ENCODE results near the gene ACSBG1. TPM values are rescaled to one million over a fixed set of nuclear protein-coding genes. Genes with fewer than 3 reads are reported as not detected.

ACSBG1 gene, protein sequence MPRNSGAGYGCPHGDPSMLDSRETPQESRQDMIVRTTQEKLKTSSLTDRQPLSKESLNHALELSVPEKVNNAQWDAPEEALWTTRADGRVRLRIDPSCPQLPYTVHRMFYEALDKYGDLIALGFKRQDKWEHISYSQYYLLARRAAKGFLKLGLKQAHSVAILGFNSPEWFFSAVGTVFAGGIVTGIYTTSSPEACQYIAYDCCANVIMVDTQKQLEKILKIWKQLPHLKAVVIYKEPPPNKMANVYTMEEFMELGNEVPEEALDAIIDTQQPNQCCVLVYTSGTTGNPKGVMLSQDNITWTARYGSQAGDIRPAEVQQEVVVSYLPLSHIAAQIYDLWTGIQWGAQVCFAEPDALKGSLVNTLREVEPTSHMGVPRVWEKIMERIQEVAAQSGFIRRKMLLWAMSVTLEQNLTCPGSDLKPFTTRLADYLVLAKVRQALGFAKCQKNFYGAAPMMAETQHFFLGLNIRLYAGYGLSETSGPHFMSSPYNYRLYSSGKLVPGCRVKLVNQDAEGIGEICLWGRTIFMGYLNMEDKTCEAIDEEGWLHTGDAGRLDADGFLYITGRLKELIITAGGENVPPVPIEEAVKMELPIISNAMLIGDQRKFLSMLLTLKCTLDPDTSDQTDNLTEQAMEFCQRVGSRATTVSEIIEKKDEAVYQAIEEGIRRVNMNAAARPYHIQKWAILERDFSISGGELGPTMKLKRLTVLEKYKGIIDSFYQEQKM
- total RNA-seq, result 1.1 TPM
- 0.25 TPM for polyA plus RNA-seq

DNA sequence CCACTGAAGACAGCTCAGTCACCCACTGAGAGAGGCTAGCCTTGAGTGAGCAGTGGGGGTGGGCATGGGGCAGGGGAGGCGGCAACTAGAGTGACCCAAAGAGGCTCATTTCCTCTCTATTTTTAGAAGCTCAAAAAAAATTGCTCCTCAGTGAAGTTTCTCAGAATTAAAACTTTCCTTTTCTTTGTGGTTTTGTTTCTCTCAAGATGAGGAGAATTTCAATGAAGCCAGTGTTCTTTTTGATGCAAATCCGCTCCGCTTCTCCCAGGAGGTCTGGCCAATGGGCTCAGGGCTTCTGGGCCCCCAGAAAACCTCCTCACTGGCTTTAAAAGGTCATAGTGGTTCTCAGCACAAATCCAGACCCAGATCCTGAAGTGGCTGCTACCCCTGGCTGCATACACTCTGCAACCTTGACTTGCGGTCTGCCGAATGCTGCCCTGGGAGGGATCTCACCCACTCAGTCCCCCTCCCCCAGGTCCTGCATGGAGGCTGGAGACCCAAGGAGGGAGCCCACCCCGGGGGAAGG, at the start of gene ACSBG1:
TSS of gene ACSBG1 (minus strand) at position 51 of the 526 bp plus-strand sequence. CDS start 64 bp downstream, outside the sequence.
- H3K36me3 ChIP-seq (ENCODE audit: insufficient read depth), result no peaks in the 10 kb centered on the region
- H3K4me3 ChIP-seq (ENCODE audit: low read depth, low read length), result no peak within 1 kb of the TSS
- no peaks in the 10 kb centered on the region for H3K4me1 ChIP-seq (ENCODE audit: insufficient read depth)
- no peak for DNase-seq (ENCODE audit: extremely low spot score)
- 67% methylated on average over 6 of the region's 6 CpGs for WGBS
- no peak within 1 kb of the TSS for H3K27ac ChIP-seq (ENCODE audit: low read depth)

DNA sequence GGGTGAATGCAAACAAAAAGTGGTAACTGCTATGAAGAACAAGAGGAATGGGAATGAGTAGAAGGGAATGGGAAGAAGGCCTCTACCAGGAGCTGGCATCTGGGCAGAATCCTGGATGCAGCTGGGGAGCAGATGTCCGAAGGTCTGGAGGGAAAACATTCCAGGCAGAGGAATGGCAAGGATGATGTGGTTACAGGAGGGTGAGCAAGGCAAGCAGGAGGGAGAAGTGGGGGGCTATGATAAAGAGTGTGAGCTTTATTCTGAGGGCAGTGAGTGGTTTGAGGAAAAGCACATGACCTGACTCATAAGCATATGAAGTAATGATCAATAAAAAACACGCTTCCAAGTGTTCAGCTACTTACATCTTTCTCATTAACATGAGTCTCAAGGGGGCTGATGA, 48.0 kb upstream of the ACSBG1 start:
- Histone ChIP-seq H3K36me3 (ENCODE audit: insufficient read depth) (peaks cover 3% of the 10 kb centered on the region), H3K27ac (ENCODE audit: low read depth) (no peak overlapping the region)
- 87% methylated on average over 2 of the region's 2 CpGs for WGBS

DNA sequence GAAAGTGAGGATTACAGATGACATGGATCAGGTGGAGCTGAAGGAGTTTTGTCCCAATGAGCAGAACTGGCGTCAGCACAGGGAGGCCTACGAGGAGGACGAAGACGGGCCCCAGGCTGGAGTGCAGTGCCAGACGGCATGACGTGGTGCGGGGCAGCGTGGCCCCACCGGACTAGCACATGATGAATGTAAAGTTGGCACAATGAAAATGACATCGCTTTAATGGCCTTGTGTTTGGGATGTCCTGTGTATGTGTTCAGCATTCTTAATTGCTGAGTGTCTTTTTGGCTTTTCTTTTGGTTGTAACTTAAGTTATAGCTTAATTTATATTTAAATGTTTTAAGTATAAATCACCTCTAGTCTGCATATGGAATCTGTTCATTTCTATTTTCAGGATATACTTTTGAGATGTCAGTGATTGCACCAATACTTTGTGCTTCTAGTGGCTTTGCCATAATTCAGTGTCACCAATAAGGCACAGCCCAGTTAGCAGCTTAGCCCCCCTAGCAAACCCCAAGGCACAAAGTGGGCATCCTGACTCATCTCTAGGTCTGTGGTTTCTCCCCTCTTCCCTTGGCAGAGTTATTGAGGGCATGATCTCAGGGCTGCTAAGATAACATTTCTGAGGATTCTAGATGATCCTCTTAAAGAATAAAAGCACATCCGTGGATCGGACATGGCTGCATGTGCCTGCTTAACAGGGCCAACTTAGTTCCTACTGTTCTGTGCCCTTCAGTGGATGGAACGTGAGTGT, 46.1 kb upstream of the ACSBG1 start:
- no peaks in the 10 kb centered on the region for H3K4me1 ChIP-seq (ENCODE audit: insufficient read depth)
- no peak overlapping the region for H3K27ac ChIP-seq (ENCODE audit: low read depth)
- WGBS, result 89% methylated on average over 13 of the region's 13 CpGs
- H3K36me3 ChIP-seq (ENCODE audit: insufficient read depth), result peaks cover 3% of the 10 kb centered on the region
- H3K4me3 ChIP-seq (ENCODE audit: low read depth, low read length), result no peak overlapping the region
- no peak for DNase-seq (ENCODE audit: extremely low spot score)

More for the DNA sequence above, 48.0 kb upstream of the ACSBG1 start:
- Histone ChIP-seq H3K4me1 (ENCODE audit: insufficient read depth) (no peaks in the 10 kb centered on the region), H3K4me3 (ENCODE audit: low read depth, low read length) (no peak overlapping the region)
- no peak for DNase-seq (ENCODE audit: extremely low spot score)

DNA sequence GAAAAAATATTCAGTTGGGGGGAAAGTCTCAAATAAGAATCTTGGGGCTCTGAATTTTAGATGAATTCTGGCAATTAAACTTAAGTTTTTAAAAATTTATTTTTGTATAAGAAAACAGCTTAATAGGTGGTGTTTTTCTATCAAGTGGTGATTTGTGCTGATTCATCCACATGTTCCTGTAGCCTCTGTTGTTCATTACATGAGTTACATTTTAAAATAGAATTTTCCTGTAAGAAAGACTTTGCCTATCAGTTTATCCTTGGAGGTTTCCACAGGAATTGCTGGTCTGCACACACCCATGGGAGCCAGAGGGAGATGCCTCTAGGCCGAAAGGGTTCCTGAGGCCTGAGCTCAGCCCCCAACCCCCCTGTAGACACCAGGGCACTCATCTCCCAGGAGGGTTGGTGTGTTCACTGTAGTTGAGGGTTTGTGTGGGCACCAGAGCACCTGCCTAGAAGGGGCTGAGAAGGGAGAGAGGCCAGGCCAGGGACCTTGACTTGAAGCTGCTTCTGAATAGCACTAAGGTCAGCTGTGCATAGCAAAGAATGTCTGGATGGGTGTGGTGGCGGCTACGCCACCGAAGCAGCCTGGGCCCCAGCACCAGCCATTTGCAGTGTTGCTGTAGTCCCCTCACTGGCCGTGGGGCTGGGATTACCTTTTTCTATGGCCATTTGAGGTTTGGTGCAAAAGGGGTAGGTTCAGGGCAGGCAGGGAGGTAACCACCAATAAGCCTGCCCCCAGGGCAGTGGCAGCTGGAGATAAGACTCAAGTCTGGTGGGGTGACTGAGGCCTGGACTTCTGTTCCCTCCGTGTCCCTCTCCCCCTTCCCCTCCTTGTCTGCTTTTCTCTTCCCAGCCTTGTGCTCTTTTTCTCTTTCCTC, 41.9 kb upstream of the ACSBG1 start:
- Histone ChIP-seq H3K27ac (ENCODE audit: low read depth) (no peak overlapping the region), H3K4me3 (ENCODE audit: low read depth, low read length) (no peak overlapping the region), H3K4me1 (ENCODE audit: insufficient read depth) (no peaks in the 10 kb centered on the region), H3K36me3 (ENCODE audit: insufficient read depth) (peaks cover 3% of the 10 kb centered on the region)
- WGBS, result 82% methylated on average over 6 of the region's 6 CpGs
- no peak for DNase-seq (ENCODE audit: extremely low spot score)

DNA sequence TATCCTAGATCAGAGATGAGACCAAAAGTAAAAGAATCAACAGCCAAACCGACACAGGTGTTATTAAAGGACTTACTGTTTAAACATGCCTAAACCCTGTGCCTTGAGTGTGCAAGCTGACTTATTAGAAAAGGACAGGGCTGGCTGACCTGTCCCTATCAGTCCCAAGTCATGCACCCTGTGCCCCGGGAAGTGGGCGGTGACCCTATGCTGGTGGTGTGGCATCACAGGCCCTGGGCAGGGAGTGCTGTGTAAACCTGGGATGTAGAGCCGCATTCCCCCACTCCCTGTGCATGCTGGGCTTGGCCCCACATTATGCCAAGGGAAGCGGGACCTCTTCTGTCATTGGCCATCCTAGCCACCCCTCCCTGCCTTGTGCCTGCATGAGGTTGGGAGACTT, 40.6 kb upstream of the ACSBG1 start:
- H3K36me3 ChIP-seq (ENCODE audit: insufficient read depth), result no peaks in the 10 kb centered on the region
- no peak overlapping the region for H3K4me3 ChIP-seq (ENCODE audit: low read depth, low read length)
- no peak for DNase-seq (ENCODE audit: extremely low spot score)
- WGBS, result 86% methylated on average over 5 of the region's 5 CpGs
- no peak overlapping the region for H3K27ac ChIP-seq (ENCODE audit: low read depth)
- H3K4me1 ChIP-seq (ENCODE audit: insufficient read depth), result no peaks in the 10 kb centered on the region

DNA sequence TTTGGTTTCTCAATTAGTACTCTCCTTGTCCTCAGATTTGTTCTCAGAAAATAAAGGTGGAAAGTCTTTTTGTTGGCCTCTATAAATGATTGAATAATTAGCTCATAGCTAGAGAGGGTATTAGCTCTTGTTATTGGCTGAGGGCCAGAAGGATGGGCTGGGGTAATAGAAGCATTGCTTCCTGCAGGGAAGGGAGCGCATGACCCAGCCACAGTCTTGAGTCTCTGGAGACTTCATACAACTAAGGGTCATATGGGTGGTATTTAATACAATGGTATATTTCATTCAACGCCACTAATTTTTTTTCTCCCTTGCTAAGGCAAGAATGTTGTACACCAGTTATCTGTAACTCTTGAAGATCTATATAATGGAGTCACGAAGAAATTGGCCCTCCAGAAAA, 38.4 kb upstream of the ACSBG1 start:
- 93% methylated on average over 3 of the region's 3 CpGs for WGBS
- Histone ChIP-seq H3K36me3 (ENCODE audit: insufficient read depth) (no peaks in the 10 kb centered on the region), H3K4me1 (ENCODE audit: insufficient read depth) (peaks cover 3% of the 10 kb centered on the region), H3K27ac (ENCODE audit: low read depth) (no peak overlapping the region), H3K4me3 (ENCODE audit: low read depth, low read length) (no peak overlapping the region)
- DNase-seq (ENCODE audit: extremely low spot score), result no peak

DNA sequence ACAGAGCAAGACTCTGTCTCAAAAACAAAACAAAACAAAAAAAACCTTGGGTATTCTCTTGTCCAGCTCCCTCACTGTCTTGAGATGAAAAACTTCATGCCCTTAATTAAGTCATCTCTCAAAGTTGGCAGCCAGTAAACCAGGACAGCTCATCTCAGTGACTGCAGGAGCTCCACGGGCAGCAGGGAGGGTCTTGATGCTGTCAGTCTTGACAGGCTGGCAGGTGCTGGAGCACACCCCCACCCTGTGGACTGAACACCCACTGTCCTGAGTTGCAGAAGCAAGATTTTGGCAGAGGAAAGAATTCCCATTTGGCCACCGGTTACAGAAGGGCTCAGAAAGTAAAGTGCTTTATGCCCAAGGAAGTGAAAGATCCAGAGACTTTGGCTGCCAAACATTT, 38.0 kb upstream of the ACSBG1 start:
- no peak for DNase-seq (ENCODE audit: extremely low spot score)
- Histone ChIP-seq H3K27ac (ENCODE audit: low read depth) (no peak overlapping the region), H3K4me3 (ENCODE audit: low read depth, low read length) (no peak overlapping the region), H3K4me1 (ENCODE audit: insufficient read depth) (peaks cover 4% of the 10 kb centered on the region), H3K36me3 (ENCODE audit: insufficient read depth) (no peaks in the 10 kb centered on the region)
- 76% methylated on average over 2 of the region's 2 CpGs for WGBS

DNA sequence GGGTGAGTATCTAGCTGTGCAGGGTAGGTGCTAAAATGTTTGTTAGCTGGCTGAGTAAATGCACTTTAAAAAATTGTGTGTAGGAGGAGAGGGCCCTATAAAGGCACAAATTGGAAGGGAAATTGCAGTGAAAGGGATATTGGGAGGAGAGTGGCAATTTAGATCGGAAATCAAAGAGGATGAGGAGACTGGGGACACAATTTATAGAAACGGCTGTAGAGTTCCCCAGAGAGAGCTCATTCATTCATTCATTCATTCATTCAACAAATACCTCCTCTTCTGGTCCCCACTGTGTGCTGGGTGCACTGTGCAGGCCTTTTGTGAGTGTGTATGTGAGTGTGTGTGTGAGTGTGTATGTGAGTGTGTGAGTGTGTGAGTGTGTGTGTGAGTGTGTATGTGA, 32.4 kb upstream of the ACSBG1 start:
- WGBS, result 73% methylated on average over 2 of the region's 2 CpGs
- peaks cover 6% of the 10 kb centered on the region for H3K4me1 ChIP-seq (ENCODE audit: insufficient read depth)
- no peak overlapping the region for H3K27ac ChIP-seq (ENCODE audit: low read depth)

DNA sequence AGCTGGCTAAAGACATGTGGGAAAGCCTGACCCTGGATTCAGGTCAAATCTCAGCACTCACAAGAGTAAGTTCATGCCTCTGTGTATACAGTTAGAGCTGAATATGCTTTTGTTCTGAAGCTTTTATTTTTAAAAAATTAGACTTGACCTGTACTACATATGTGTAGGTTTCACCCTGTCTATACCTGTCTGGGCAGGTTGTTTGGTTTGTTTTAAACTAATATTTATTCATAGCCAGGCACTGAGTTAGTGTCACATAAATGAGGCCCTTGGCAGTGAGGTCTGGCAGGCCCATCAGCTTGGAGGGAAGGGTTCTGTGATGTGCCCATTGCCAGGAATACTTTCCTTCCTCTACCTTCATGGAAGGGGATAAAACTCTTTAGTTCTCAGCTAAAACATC, 31.9 kb upstream of the ACSBG1 start:
- no peaks in the 10 kb centered on the region for H3K36me3 ChIP-seq (ENCODE audit: insufficient read depth)
- peak; percentile 28 for DNase-seq (ENCODE audit: extremely low spot score)
- no peak overlapping the region for H3K27ac ChIP-seq (ENCODE audit: low read depth)
- H3K4me1 ChIP-seq (ENCODE audit: insufficient read depth), result peaks cover 6% of the 10 kb centered on the region
- no peak overlapping the region for H3K4me3 ChIP-seq (ENCODE audit: low read depth, low read length)

More for the DNA sequence above, 32.4 kb upstream of the ACSBG1 start:
- Histone ChIP-seq H3K36me3 (ENCODE audit: insufficient read depth) (no peaks in the 10 kb centered on the region), H3K4me3 (ENCODE audit: low read depth, low read length) (no peak overlapping the region)
- DNase-seq (ENCODE audit: extremely low spot score), result no peak

DNA sequence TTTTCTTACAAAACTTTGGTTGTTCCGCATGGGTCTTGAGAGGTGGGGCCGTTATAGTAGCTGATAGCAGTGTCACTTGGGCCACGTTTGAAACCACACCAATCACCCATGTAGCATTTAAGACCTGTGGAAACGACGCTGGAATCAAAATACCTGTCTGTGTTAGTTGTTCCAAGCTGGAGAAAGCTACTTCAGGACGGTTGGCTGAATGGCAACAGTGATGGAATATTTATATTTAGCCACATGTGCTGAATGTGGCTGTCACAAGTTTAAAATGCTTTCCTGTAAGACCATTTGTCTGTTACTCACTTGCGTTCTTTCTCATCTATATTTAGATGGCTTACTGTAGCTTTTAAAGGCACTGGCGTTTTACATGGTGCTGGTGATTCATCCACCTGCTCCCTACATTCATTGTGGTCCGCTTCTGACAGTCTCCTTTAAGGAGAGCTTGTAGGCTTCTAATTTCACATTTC, 31.4 kb upstream of the ACSBG1 start:
- Histone ChIP-seq H3K36me3 (ENCODE audit: insufficient read depth) (no peaks in the 10 kb centered on the region), H3K27ac (ENCODE audit: low read depth) (peak overlapping the region; percentile 58), H3K4me1 (ENCODE audit: insufficient read depth) (peaks cover 6% of the 10 kb centered on the region), H3K4me3 (ENCODE audit: low read depth, low read length) (peak overlapping the region; percentile 64)
- 60% methylated on average over 9 of the region's 9 CpGs for WGBS
- DNase-seq (ENCODE audit: extremely low spot score), result no peak

DNA sequence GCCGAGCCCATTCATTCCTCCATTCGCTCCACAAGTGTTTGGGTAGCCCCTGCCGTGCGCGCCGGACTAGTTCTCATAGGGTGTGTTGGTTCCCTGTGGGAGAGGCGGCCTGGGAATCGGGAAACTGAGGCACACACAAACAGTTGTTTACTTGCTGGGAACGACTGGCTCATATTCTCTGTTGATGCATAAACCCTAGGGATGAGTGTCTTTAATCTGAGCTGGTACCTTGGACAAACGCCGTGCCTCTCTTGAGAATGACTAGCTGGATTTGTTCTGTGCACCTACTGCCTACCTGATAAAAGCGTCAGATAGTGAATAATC, 30.7 kb upstream of the ACSBG1 start:
- Histone ChIP-seq H3K4me3 (ENCODE audit: low read depth, low read length) (peak overlapping the region; percentile 64), H3K4me1 (ENCODE audit: insufficient read depth) (peaks cover 6% of the 10 kb centered on the region), H3K27ac (ENCODE audit: low read depth) (peak overlapping the region; percentile 84), H3K36me3 (ENCODE audit: insufficient read depth) (no peaks in the 10 kb centered on the region)
- 43% methylated on average over 12 of the region's 12 CpGs for WGBS
- DNase-seq (ENCODE audit: extremely low spot score), result no peak

DNA sequence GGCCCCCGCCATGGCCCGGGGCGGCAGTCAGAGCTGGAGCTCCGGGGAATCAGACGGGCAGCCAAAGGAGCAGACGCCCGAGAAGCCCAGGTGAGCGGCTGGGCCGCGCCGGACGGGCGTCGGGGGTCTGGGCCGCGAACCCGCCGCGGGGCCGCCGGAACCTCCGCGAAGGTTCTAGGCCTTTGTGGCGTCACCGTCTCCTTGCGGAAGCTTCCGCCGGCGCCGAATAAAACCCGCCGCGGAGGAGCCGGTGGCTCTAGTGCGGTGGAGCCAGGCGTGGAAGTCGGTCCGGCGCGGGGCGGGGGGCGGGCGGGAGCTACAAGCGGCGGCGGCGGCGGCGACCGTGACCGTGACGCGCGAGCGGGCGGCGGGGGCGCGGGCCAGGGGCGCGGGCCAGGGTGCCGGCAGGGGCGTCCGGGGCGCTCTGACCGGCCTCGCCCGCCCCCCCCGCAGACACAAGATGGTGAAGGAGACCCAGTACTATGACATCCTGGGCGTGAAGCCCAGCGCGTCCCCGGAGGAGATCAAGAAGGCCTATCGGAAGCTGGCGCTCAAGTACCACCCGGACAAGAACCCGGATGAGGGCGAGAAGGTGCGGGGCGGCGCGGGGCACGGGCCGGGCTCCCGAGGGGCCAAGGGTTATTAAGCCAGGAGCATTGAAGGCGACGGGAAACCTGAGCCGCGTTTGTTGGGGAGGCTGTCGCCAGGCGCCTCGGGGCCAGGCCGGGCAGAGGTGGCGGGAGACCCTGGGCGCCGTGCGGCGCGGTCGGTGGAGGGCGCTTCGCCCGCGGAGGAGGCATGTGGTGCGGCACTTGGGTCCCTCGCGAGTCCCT, 30.2 kb upstream of the ACSBG1 start, which contains the start of gene DNAJA4:
TSS of gene DNAJA4 (plus strand) at position 259 of the 833 bp plus-strand sequence. CDS start at position 461, 202 bp downstream.
- Histone ChIP-seq H3K4me1 (ENCODE audit: insufficient read depth) (peaks cover 6% of the 10 kb centered on the region), H3K27ac (ENCODE audit: low read depth) (peak within 1 kb of the TSS; percentile 84), H3K36me3 (ENCODE audit: insufficient read depth) (no peaks in the 10 kb centered on the region), H3K4me3 (ENCODE audit: low read depth, low read length) (peak within 1 kb of the TSS; percentile 64)
- DNase-seq (ENCODE audit: extremely low spot score), result no peak
- WGBS, result 3% methylated on average over 107 of the region's 107 CpGs

All from urinary bladder (tissue), 4 donors.